Measurements from ENCODE around the gene IFT122.

The IFT122 gene

DNA sequence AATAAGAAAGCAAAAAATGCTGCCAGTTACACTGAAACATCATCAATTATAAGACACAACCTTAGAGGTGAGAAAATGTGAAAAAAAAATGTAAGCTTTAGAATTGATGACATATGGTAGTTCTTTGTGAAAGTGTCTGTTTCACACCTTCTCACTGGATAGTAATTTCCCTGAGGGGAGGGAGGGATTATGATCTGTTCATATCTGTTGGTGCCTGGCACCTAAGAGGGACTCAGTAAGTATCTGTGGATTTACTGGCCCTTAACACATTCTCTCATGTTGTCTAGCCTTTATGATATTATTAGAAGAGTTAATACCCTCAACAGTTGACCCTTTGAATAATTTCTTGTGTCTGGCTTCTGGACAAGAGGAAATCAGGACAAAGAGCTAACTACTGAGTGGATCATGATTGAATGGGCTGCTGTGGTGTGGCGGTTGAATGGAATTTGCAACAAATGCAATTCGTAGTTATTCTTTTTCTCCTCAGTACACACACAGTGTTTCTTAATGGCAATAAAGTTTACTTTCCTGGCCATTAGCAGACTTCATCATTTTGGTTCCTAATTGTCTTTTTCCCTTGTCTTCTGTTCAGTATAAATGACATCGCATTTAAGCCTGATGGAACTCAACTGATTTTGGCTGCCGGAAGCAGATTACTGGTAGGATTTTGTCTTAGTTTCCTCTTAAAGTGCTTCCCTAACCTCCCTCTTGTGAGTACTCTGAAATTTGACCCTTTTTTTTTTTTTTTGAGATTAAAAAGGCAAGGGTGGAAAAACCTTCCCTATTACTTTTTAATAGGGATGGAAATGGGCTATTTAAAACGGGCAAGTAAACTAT lies 9.5 kb downstream of the IFT122 start:
- Histone ChIP-seq H3K27me3 (ENCODE audit: insufficient read depth, insufficient read length) (no peaks in the 10 kb centered on the region), H3K9ac (ENCODE audit: insufficient read length, low read depth) (no peak overlapping the region), H3K36me3 (ENCODE audit: insufficient read depth, insufficient read length, low read length) (peaks cover 34% of the 10 kb centered on the region), H3K4me3 (ENCODE audit: insufficient read length, low read depth) (no peak overlapping the region), H3K4me1 (ENCODE audit: insufficient read depth, insufficient read length) (peaks cover 4% of the 10 kb centered on the region), H3K9me3 (ENCODE audit: insufficient read depth, low read length) (no peaks in the 10 kb centered on the region)
- TF ChIP-seq ZNF274 (IDR thresholded peaks at IDR 0.05; ENCODE audit: low read depth, low read length) (no peak), YY1 (IDR thresholded peaks at IDR 0.05; ENCODE audit: insufficient read depth, insufficient read length) (no peak), SUZ12 (IDR thresholded peaks at IDR 0.05; ENCODE audit: extremely low read depth, insufficient read depth, insufficient read length) (no peak)
- no peak for DNase-seq (ENCODE audit: low read depth, low spot score)

DNA sequence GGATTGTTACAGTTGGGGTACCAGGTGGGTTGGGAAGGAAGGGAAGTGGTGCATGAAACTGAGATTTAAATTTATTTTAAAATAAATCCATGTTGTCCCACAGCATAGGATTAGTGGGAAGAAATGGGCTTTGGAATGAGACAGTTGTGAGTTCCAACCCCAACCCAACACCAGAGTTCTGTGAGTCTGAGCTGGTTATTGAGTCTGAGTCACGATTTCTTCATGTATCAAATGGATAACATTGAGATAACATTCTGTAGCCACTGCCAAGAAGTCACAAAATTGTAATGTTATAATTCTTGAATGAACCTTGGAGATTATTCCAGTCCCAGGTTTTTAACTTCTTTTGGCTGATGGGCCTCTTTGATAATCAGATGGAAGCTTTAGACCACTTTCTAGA lies 13.7 kb downstream of the IFT122 start:
- DNase-seq (ENCODE audit: low read depth, low spot score), result no peak
- H3K9ac ChIP-seq (ENCODE audit: insufficient read length, low read depth), result no peak overlapping the region
- TF ChIP-seq YY1 (IDR thresholded peaks at IDR 0.05; ENCODE audit: insufficient read depth, insufficient read length) (no peak), ZNF274 (IDR thresholded peaks at IDR 0.05; ENCODE audit: low read depth, low read length) (no peak), SUZ12 (IDR thresholded peaks at IDR 0.05; ENCODE audit: extremely low read depth, insufficient read depth, insufficient read length) (no peak)
- peaks cover 60% of the 10 kb centered on the region for H3K36me3 ChIP-seq (ENCODE audit: insufficient read depth, insufficient read length, low read length)
- no peaks in the 10 kb centered on the region for H3K27me3 ChIP-seq (ENCODE audit: insufficient read depth, insufficient read length)
- no peaks in the 10 kb centered on the region for H3K9me3 ChIP-seq (ENCODE audit: insufficient read depth, low read length)
- H3K4me1 ChIP-seq (ENCODE audit: insufficient read depth, insufficient read length), result no peaks in the 10 kb centered on the region
- H3K4me3 ChIP-seq (ENCODE audit: insufficient read length, low read depth), result no peak overlapping the region

DNA sequence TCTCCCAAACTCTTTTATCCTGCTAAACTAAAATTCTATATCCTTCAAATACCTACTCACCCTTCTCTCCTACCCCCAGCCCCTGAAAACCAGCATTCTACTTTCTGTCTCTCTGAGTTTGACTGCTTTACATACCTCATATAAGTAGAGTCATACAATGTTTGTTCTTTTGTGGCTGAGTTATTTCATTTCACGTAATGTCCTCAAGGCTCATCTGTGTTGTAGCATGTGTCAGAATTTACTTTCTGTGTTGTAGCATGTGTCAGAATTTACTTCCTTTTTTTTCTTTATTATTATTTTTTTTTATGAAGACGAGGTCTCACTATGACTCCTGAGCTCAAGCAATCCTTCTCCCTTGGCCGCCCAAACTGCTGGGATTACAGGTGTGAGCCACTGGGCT lies 20.1 kb downstream of the IFT122 start:
- no peaks in the 10 kb centered on the region for H3K4me1 ChIP-seq (ENCODE audit: insufficient read depth, insufficient read length)
- no peak for DNase-seq (ENCODE audit: low read depth, low spot score)
- no peak overlapping the region for H3K9ac ChIP-seq (ENCODE audit: insufficient read length, low read depth)
- no peaks in the 10 kb centered on the region for H3K9me3 ChIP-seq (ENCODE audit: insufficient read depth, low read length)
- TF ChIP-seq SUZ12 (IDR thresholded peaks at IDR 0.05; ENCODE audit: extremely low read depth, insufficient read depth, insufficient read length), result no peak
- no peak for TF ChIP-seq ZNF274 (IDR thresholded peaks at IDR 0.05; ENCODE audit: low read depth, low read length)
- TF ChIP-seq YY1 (IDR thresholded peaks at IDR 0.05; ENCODE audit: insufficient read depth, insufficient read length), result no peak
- no peak overlapping the region for H3K4me3 ChIP-seq (ENCODE audit: insufficient read length, low read depth)
- H3K36me3 ChIP-seq (ENCODE audit: insufficient read depth, insufficient read length, low read length), result peaks cover 60% of the 10 kb centered on the region
- no peaks in the 10 kb centered on the region for H3K27me3 ChIP-seq (ENCODE audit: insufficient read depth, insufficient read length)

DNA sequence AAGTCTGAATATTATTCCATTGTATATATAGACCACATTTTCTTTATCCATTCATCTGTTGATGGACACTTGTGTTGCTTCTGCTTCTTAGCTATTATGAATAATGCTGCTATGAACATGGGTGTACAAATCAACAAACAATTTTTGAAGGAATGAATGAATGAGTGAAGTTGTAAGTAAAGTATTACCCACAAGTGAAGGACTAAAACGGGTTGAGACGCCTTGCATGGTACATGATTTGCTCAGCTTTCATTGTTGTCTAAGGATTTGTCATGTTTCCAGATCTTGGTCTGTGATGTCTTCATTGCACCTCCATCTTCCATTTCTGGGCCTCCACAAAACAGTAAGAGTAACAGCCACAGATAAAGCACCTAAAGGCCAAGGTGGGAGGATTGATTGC lies 20.5 kb downstream of the IFT122 start:
- H3K9ac ChIP-seq (ENCODE audit: insufficient read length, low read depth), result no peak overlapping the region
- TF ChIP-seq ZNF274 (IDR thresholded peaks at IDR 0.05; ENCODE audit: low read depth, low read length) (no peak), SUZ12 (IDR thresholded peaks at IDR 0.05; ENCODE audit: extremely low read depth, insufficient read depth, insufficient read length) (no peak), YY1 (IDR thresholded peaks at IDR 0.05; ENCODE audit: insufficient read depth, insufficient read length) (no peak)
- H3K4me1 ChIP-seq (ENCODE audit: insufficient read depth, insufficient read length), result no peaks in the 10 kb centered on the region
- peaks cover 57% of the 10 kb centered on the region for H3K36me3 ChIP-seq (ENCODE audit: insufficient read depth, insufficient read length, low read length)
- no peak for DNase-seq (ENCODE audit: low read depth, low spot score)
- H3K4me3 ChIP-seq (ENCODE audit: insufficient read length, low read depth), result no peak overlapping the region
- no peaks in the 10 kb centered on the region for H3K9me3 ChIP-seq (ENCODE audit: insufficient read depth, low read length)
- no peaks in the 10 kb centered on the region for H3K27me3 ChIP-seq (ENCODE audit: insufficient read depth, insufficient read length)

DNA sequence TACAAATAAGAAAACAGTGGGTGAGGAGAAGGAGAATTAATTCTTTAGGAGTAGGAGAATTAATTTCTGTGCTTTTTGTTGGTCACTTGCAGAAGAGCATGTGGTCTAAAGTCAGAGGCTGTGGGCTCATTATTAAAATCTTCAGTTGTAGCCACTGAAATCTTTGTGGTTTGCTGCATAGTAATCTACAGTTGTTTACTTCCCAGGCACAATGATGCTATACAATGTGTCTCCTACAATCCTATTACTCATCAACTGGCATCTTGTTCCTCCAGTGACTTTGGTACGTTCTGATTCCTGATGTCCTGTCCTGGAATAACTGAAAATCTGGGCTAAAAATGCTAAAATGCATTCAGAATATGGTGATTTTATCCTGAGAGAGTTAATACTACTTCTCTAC lies 21.0 kb downstream of the IFT122 start:
- Histone ChIP-seq H3K4me3 (ENCODE audit: insufficient read length, low read depth) (no peak overlapping the region), H3K36me3 (ENCODE audit: insufficient read depth, insufficient read length, low read length) (peaks cover 52% of the 10 kb centered on the region), H3K9me3 (ENCODE audit: insufficient read depth, low read length) (no peaks in the 10 kb centered on the region), H3K9ac (ENCODE audit: insufficient read length, low read depth) (no peak overlapping the region), H3K4me1 (ENCODE audit: insufficient read depth, insufficient read length) (no peaks in the 10 kb centered on the region), H3K27me3 (ENCODE audit: insufficient read depth, insufficient read length) (no peaks in the 10 kb centered on the region)
- TF ChIP-seq YY1 (IDR thresholded peaks at IDR 0.05; ENCODE audit: insufficient read depth, insufficient read length) (no peak), SUZ12 (IDR thresholded peaks at IDR 0.05; ENCODE audit: extremely low read depth, insufficient read depth, insufficient read length) (no peak), ZNF274 (IDR thresholded peaks at IDR 0.05; ENCODE audit: low read depth, low read length) (no peak)
- no peak for DNase-seq (ENCODE audit: low read depth, low spot score)

DNA sequence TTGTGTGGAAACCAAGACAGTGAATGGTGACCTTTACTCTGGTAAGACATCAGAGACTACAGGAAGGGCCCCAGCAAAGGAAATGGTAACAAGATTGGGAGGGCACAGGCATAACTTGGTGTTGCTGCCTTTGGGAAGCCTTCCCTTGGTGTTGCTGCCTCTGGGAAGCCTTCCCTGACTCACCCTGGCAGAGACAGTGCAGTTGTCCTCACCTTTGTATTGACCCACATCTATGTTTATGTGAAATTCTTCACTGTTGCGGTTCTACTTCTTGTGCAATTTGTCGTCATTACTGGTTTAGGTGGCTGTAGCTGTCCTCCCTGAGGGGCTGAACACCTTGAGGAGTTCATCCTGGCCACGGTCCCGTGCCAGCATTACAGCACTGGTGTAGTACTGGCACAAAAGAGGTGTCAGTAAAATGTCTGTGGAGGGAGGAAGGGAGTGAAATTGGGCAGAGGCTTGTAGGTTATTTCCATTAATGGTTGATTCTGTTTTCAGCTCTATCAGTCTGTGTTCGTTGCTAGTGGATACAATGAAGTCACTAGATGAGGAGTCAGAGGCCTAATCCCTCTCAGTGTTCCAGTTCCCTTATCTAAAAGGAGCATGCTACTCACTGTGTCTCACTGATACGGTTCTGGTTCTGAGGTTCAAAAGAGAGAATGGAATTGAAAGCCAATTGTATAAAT lies 21.6 kb downstream of the IFT122 start:
- H3K9ac ChIP-seq (ENCODE audit: insufficient read length, low read depth), result no peak overlapping the region
- peaks cover 52% of the 10 kb centered on the region for H3K36me3 ChIP-seq (ENCODE audit: insufficient read depth, insufficient read length, low read length)
- no peaks in the 10 kb centered on the region for H3K4me1 ChIP-seq (ENCODE audit: insufficient read depth, insufficient read length)
- no peak for DNase-seq (ENCODE audit: low read depth, low spot score)
- TF ChIP-seq ZNF274 (IDR thresholded peaks at IDR 0.05; ENCODE audit: low read depth, low read length) (no peak), YY1 (IDR thresholded peaks at IDR 0.05; ENCODE audit: insufficient read depth, insufficient read length) (no peak), SUZ12 (IDR thresholded peaks at IDR 0.05; ENCODE audit: extremely low read depth, insufficient read depth, insufficient read length) (no peak)
- H3K27me3 ChIP-seq (ENCODE audit: insufficient read depth, insufficient read length), result no peaks in the 10 kb centered on the region
- H3K4me3 ChIP-seq (ENCODE audit: insufficient read length, low read depth), result no peak overlapping the region
- no peaks in the 10 kb centered on the region for H3K9me3 ChIP-seq (ENCODE audit: insufficient read depth, low read length)

- H3K4me1 ChIP-seq (ENCODE audit: insufficient read depth, insufficient read length), result no peaks in the 10 kb centered on the region
- no peak overlapping the region for H3K4me3 ChIP-seq (ENCODE audit: insufficient read length, low read depth)
- H3K27me3 ChIP-seq (ENCODE audit: insufficient read depth, insufficient read length), result no peaks in the 10 kb centered on the region
- H3K9me3 ChIP-seq (ENCODE audit: insufficient read depth, low read length), result no peaks in the 10 kb centered on the region
- no peak for DNase-seq (ENCODE audit: low read depth, low spot score)
- no peak overlapping the region for H3K9ac ChIP-seq (ENCODE audit: insufficient read length, low read depth)
- TF ChIP-seq SUZ12 (IDR thresholded peaks at IDR 0.05; ENCODE audit: extremely low read depth, insufficient read depth, insufficient read length) (no peak), ZNF274 (IDR thresholded peaks at IDR 0.05; ENCODE audit: low read depth, low read length) (no peak), YY1 (IDR thresholded peaks at IDR 0.05; ENCODE audit: insufficient read depth, insufficient read length) (no peak)
- H3K36me3 ChIP-seq (ENCODE audit: insufficient read depth, insufficient read length, low read length), result peaks cover 49% of the 10 kb centered on the region
Measured at GRCh38 chr3:129462361-129462968, 22.4 kb downstream of the IFT122 start.

Data from NT2/D1 (cell line).